ENCODE measurements around the gene MAK. TPM values are rescaled to one million over a fixed set of nuclear protein-coding genes. Genes with fewer than 3 reads are reported as not detected.

Gene MAK
- total and polyA plus RNA-seq, 2 of the 13 experiments (the other 11 are each of a cell fraction or from before 2014, with no cell fraction given), result 0.04 TPM; not detected in 1

DNA sequence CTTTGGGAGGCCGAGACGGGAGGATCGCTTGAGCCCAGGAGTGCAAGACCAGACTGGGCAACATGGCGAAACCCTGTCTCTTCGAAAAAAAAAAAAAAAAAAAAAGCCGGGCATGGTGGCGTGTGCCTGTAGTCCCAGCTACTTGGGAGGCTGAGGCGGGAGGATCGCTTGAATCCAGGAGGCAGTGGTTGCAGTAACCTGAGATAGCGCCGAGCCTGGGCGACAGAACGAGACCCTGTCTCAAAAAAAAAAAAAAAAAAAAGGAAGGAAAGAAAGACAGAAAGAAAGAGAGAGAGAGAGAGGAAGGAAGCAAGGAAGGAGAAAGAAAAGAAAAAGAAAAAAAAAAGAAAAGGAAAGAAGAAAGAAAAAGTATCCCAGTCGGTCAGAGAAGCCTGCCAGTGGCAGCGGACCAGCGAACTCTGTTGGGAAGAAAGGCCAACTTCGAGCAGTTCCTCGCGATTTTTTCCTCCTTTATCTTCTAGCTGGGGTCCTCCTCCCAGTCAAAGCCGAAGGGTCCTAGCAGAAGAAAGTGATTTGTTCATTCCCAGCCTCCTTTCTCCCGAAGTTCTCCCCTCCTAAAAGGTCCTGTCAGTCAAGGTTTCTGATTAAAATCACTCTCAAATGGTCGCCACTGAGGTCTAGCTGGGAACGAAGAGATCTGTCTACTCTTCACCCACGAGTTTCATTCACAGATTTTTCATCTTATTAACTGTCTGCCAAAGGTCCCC lies 46.1 kb upstream of the MAK start:
- Histone ChIP-seq H3K4me3 (replicated peaks in 1 of 3; ENCODE audit: insufficient read depth in 1 of 3, low read depth in 2 of 3, low read length in 3 of 3) (no peak overlapping the region), H3K4me2 (ENCODE audit: low read depth, low read length) (no peak overlapping the region), H2AFZ (ENCODE audit: low read length) (no peak overlapping the region), H3K9me3 (ENCODE audit: low read length) (no peaks in the 10 kb centered on the region), H3K27ac (ENCODE audit: extremely low read length, insufficient read depth, low read length) (no peak overlapping the region), H3K36me3 (replicated peaks in 1 of 2; ENCODE audit: control insufficient read depth in 1 of 2, insufficient read depth in 2 of 2, low read length in 2 of 2) (no peaks in the 10 kb centered on the region), H4K20me1 (ENCODE audit: insufficient read depth, low read length) (no peaks in the 10 kb centered on the region), H3K79me2 (ENCODE audit: insufficient read depth, low read length) (no peaks in the 10 kb centered on the region), H3K27me3 (ENCODE audit: control insufficient read depth in 1 of 2, insufficient read depth in 2 of 2, low read length in 2 of 2) (peaks cover 4 to 43% of the 10 kb centered on the region in 2 experiments; a peak in 4 of 5 replicates), H3K9ac (ENCODE audit: insufficient read depth, low read depth, low read length) (no peak overlapping the region), H3K4me1 (ENCODE audit: insufficient read depth, low read length) (0 out of 2 replicates have a peak, but pooled peaks cover 5% of the 10 kb centered on the region)
- no peak for FAIRE-seq
- CTCF ChIA-PET (ENCODE audit: low intra/inter-chr PET ratio, low total read pairs), result no interaction called here
- no peak for ATAC-seq
- DNase-seq (ENCODE audit: low spot score), result no peak
- BruUV-seq (replicated peaks), result no TSS peak
- in situ Hi-C loops (cut with HindIII; ENCODE audit: extremely low pct_ligation_motif_present, low pct_unique_long_range_greater_than_20kb), result no loop called here
- 36% methylated on average over 24 of the region's 24 CpGs for whole genome bisulfite sequencing (ENCODE audit: low lambda C conversion rate)
- POLR2A ChIA-PET, result no interaction called here
- TF ChIP-seq ZNF616 (CRISPR knock-in tag; IDR thresholded peaks at IDR 0.05; ENCODE audit: low read depth) (no peak), ZNF160 (CRISPR knock-in tag; IDR thresholded peaks at IDR 0.05) (no peak), DNMT3B (CRISPR knock-in tag; conservative IDR thresholded peaks at IDR 0.05) (no peak), ZBTB38 (CRISPR knock-in tag; IDR thresholded peaks at IDR 0.05) (no peak)
- TF ChIP-seq, protein P1, sequence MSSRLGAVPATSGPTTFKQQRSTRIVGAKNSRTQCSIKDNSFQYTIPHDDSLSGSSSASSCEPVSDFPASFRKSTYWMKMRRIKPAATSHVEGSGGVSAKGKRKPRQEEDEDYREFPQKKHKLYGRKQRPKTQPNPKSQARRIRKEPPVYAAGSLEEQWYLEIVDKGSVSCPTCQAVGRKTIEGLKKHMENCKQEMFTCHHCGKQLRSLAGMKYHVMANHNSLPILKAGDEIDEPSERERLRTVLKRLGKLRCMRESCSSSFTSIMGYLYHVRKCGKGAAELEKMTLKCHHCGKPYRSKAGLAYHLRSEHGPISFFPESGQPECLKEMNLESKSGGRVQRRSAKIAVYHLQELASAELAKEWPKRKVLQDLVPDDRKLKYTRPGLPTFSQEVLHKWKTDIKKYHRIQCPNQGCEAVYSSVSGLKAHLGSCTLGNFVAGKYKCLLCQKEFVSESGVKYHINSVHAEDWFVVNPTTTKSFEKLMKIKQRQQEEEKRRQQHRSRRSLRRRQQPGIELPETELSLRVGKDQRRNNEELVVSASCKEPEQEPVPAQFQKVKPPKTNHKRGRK (CRISPR knock-in tag; IDR thresholded peaks at IDR 0.05), result peak; percentile 65; the same call in 1 of the 2 replicates
- intact Hi-C loops (cut with micrococcal nuclease; ENCODE audit: unreplicated experiment), result no loop called here
